Measurements from ENCODE around the gene FIGNL1. TPM values are rescaled to one million over a fixed set of nuclear protein-coding genes. Genes with fewer than 3 reads are reported as not detected.

Gene FIGNL1
- total RNA-seq, 2 experiments from 2014 or later, result 40.6 to 48.7 TPM

DNA sequence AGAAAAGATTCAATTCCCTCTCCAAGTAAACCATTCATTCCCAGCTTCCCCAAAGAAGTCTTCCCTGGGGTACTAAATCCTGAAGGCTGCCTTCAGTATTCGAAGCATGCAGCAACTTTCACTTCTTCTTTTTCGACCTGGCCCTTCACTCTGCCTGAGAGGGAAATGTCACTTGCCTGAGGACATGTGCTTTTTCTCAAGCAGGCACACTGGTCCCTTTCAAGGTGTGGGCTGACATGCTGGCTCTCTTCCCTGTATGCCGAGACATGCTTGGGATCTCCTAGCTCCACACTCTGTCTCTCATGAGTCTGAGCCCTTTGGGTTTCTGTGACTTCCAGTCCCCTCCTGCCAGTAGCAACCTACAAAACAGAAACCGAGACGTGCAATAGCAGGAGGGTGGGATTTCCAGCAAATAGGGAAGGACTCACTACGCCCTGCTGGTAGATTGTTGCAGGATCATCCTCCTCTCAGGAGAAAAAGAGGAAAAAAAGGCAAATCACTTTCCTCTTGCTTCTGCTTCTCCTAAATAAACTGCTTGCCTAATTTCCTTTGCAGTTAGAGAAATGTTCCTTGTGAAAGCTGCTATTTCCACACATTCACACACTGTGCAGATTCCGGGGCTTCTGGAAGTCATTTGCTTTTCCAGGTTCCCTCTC lies 33.5 kb downstream of the FIGNL1 start:
- no peaks in the 10 kb centered on the region for H3K27me3 Mint-ChIP-seq
- peak overlapping the region; percentile 52 for H3K27ac Mint-ChIP-seq
- peak overlapping the region; percentile 43 for H3K4me3 Mint-ChIP-seq
- DNase-seq (no peak), ATAC-seq (no peak)
- H3K36me3 Mint-ChIP-seq, result no peaks in the 10 kb centered on the region
- peaks cover 21% of the 10 kb centered on the region for H3K4me1 Mint-ChIP-seq
- CTCF ChIA-PET, result interaction anchor here (0.8 to 7.5 kb wide), 18 partner anchors 9 to 746 kb away, joined by 3 to 83 read pairs (median 9); partner anchors contain the start of gene ZPBP
- no peaks in the 10 kb centered on the region for H3K9me3 Mint-ChIP-seq (ENCODE audit: low read depth)

GRCh38 chr7:50415844-50416364 lies 34.2 kb downstream of the FIGNL1 start:
- H3K9me3 Mint-ChIP-seq (ENCODE audit: low read depth), result no peaks in the 10 kb centered on the region
- H3K27ac Mint-ChIP-seq, result no peak overlapping the region
- no peak for ATAC-seq
- no peak overlapping the region for H3K4me3 Mint-ChIP-seq
- CTCF ChIA-PET, result interaction anchor here (1.2 to 7.5 kb wide), 8 partner anchors 9 to 323 kb away, joined by 3 to 83 read pairs (median 12); partner anchors contain the start of gene ZPBP
- peaks cover 25% of the 10 kb centered on the region for H3K4me1 Mint-ChIP-seq
- no peak for DNase-seq
- H3K27me3 Mint-ChIP-seq, result no peaks in the 10 kb centered on the region
- no peaks in the 10 kb centered on the region for H3K36me3 Mint-ChIP-seq

- ATAC-seq (no peak), DNase-seq (no peak)
- no peak overlapping the region for H3K4me3 Mint-ChIP-seq
- no peak overlapping the region for H3K27ac Mint-ChIP-seq
- H3K4me1 Mint-ChIP-seq, result peaks cover 44% of the 10 kb centered on the region
- no peaks in the 10 kb centered on the region for H3K27me3 Mint-ChIP-seq
- no peaks in the 10 kb centered on the region for H3K36me3 Mint-ChIP-seq
- CTCF ChIA-PET, result interaction anchor here (1.8 kb wide), 1 partner anchor 208 kb away, joined by 7 read pairs; no protein-coding TSS in a partner anchor
- no peaks in the 10 kb centered on the region for H3K9me3 Mint-ChIP-seq (ENCODE audit: low read depth)
Observed at GRCh38 chr7:50413561-50413960, 36.6 kb downstream of the FIGNL1 start.

GRCh38 chr7:50412973-50413372 lies 37.2 kb downstream of the FIGNL1 start:
- Mint-ChIP-seq H3K4me1 (peaks cover 42% of the 10 kb centered on the region), H3K27ac (no peak overlapping the region)

DNA sequence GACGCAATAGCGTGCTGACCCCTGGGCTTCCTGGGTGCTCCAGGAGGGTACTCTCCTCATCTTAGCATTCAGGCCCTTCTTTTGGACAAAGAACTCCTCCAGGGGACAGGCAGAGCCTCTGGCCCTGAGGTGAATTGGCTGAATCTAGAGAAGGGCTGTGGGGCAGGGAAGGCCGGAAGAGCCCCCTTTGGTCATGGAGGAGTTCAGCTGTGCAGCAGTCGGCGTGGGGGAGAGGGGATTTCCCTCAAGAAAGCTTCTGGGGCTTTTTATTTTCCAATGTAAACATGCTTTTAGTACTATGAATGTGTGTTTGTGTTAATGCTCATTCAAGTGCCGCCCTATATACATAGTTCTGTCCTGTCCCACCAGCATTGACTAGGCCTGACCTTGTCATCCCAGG lies 38.8 kb downstream of the FIGNL1 start:
- Mint-ChIP-seq H3K4me3 (no peak overlapping the region), H3K9me3 (ENCODE audit: low read depth) (no peaks in the 10 kb centered on the region), H3K36me3 (no peaks in the 10 kb centered on the region), H3K27me3 (no peaks in the 10 kb centered on the region), H3K4me1 (peaks cover 43% of the 10 kb centered on the region), H3K27ac (no peak overlapping the region)
- ATAC-seq (no peak), DNase-seq (no peak)
- CTCF ChIA-PET, result interaction anchor here (0.9 to 1.7 kb wide), 2 partner anchors 19 to 205 kb away, joined by 3 to 7 read pairs; no protein-coding TSS in a partner anchor

More at GRCh38 chr7:50412973-50413372, 37.2 kb downstream of the FIGNL1 start:
- H3K9me3 Mint-ChIP-seq (ENCODE audit: low read depth), result no peaks in the 10 kb centered on the region
- ATAC-seq (no peak), DNase-seq (no peak)
- H3K36me3 Mint-ChIP-seq, result no peaks in the 10 kb centered on the region
- no peaks in the 10 kb centered on the region for H3K27me3 Mint-ChIP-seq
- no peak overlapping the region for H3K4me3 Mint-ChIP-seq
- CTCF ChIA-PET, result interaction anchor here (1.8 kb wide), 1 partner anchor 208 kb away, joined by 7 read pairs; no protein-coding TSS in a partner anchor

- H3K4me3 Mint-ChIP-seq, result no peak overlapping the region
- peaks cover 41% of the 10 kb centered on the region for H3K4me1 Mint-ChIP-seq
- DNase-seq (no peak), ATAC-seq (peak; percentile 29)
- no peaks in the 10 kb centered on the region for H3K9me3 Mint-ChIP-seq (ENCODE audit: low read depth)
- H3K27me3 Mint-ChIP-seq, result no peaks in the 10 kb centered on the region
- peaks cover 2% of the 10 kb centered on the region for H3K36me3 Mint-ChIP-seq
- H3K27ac Mint-ChIP-seq, result peak overlapping the region; percentile 54
- CTCF ChIA-PET, result interaction anchor here (1.7 kb wide), 1 partner anchor 204 kb away, joined by 7 read pairs; no protein-coding TSS in a partner anchor
Observed at GRCh38 chr7:50409856-50410745, 40.0 kb downstream of the FIGNL1 start.

DNA sequence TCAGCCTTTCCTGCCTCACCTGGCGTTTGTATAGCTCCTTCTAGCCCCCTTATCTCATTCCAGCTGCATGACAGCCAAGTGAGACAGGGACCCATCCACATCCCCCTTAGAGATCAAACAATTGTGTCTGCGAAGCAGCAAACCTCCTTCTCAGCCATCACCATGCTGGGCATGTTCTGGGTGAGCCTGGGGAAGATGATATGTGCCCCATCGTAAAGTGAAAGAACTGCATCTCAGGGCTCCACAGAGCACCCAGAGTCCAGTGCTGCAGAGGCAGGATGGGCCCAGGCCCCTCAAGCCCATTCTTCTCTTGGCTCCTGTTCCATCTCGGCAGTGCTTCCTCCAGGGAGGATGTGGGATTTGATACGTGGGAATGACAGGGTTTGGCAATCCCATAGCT lies 43.2 kb downstream of the FIGNL1 start:
- CTCF ChIA-PET, result interaction anchor here (1.1 to 2.2 kb wide), 4 partner anchors 10 to 202 kb away, joined by 3 to 16 read pairs (median 5); no protein-coding TSS in a partner anchor
- H3K27ac Mint-ChIP-seq, result peak overlapping the region; percentile 13
- no peak overlapping the region for H3K4me3 Mint-ChIP-seq
- peaks cover 33% of the 10 kb centered on the region for H3K36me3 Mint-ChIP-seq
- no peaks in the 10 kb centered on the region for H3K9me3 Mint-ChIP-seq (ENCODE audit: low read depth)
- H3K4me1 Mint-ChIP-seq, result peaks cover 54% of the 10 kb centered on the region
- ATAC-seq (no peak), DNase-seq (no peak)
- H3K27me3 Mint-ChIP-seq, result no peaks in the 10 kb centered on the region

DNA sequence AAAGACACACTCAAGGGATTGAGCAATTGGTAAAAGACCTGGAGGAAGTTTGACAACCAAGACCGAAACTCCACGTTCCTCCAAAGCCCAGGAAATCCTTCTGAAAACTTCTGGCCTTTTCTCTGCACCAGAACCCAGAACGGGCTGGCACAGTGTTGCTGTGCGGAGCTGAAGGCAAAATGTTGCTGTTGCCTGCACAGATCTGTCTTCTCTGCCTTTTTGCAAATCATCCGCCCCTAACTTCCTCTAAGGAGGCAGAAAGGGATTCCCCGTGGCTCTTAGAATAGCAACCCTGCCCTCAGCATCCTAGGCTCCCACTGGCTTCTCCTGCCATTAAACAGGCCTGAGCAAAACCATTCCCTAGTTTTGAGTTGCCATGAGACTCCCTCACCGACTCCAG lies 44.9 kb downstream of the FIGNL1 start:
- no peaks in the 10 kb centered on the region for H3K9me3 Mint-ChIP-seq (ENCODE audit: low read depth)
- H3K36me3 Mint-ChIP-seq, result peaks cover 50% of the 10 kb centered on the region
- no peak for ATAC-seq
- CTCF ChIA-PET, result no interaction called here
- H3K4me1 Mint-ChIP-seq, result peaks cover 57% of the 10 kb centered on the region
- DNase-seq, result no peak
- H3K4me3 Mint-ChIP-seq, result no peak overlapping the region
- no peaks in the 10 kb centered on the region for H3K27me3 Mint-ChIP-seq
- peak overlapping the region; percentile 53 for H3K27ac Mint-ChIP-seq

DNA sequence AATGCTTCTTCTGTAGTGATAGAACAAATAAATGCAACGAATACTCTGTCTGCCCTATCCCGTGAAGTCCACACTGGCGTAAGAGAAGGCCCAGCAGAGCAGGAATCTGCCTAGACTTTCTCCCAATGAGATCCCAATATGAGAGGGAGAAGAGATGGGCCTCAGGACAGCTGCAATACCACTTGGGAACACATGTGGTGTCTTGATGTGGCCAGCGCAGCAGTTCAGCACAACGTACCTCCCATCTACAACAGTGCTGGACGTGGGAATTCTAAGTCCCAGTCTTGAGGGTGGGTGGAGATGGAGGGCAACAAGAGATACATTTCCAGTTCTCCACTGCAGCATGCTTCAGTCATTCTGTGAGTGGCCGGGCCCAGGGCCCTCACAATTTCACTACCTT lies 45.8 kb downstream of the FIGNL1 start:
- Mint-ChIP-seq H3K4me3 (no peak overlapping the region), H3K27ac (no peak overlapping the region), H3K36me3 (peaks cover 57% of the 10 kb centered on the region), H3K9me3 (ENCODE audit: low read depth) (no peaks in the 10 kb centered on the region), H3K27me3 (no peaks in the 10 kb centered on the region), H3K4me1 (peaks cover 52% of the 10 kb centered on the region)
- CTCF ChIA-PET, result interaction anchor here (1.1 kb wide), 1 partner anchor 199 kb away, joined by 4 read pairs; no protein-coding TSS in a partner anchor
- DNase-seq (no peak), ATAC-seq (no peak)

GRCh38 chr7:50400114-50400513 lies 50.0 kb downstream of the FIGNL1 start:
- Mint-ChIP-seq H3K4me3 (no peak overlapping the region), H3K27ac (no peak overlapping the region), H3K9me3 (ENCODE audit: low read depth) (no peaks in the 10 kb centered on the region), H3K36me3 (peaks cover 82% of the 10 kb centered on the region), H3K27me3 (no peaks in the 10 kb centered on the region), H3K4me1 (peaks cover 60% of the 10 kb centered on the region)
- CTCF ChIA-PET, result no interaction called here
- ATAC-seq (no peak), DNase-seq (no peak)

DNA sequence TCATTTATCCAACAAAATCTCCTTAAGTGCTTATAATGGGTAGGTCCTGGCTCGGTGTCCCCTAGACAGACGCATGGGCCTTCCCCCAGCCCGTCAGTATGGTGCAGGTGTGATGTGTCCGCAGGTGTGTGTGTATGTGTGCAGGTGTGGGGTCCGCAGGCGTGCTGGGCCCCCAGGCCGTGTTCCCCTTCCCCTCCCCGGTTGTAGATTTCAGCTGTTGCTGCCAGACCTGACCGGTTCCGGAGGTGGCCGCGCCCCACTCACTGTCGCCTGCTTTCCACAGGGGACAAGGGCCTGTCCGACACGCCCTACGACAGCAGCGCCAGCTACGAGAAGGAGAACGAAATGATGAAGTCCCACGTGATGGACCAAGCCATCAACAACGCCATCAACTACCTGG lies 50.5 kb downstream of the FIGNL1 start:
- Mint-ChIP-seq H3K4me3 (no peak overlapping the region), H3K36me3 (peaks cover 80% of the 10 kb centered on the region), H3K27me3 (no peaks in the 10 kb centered on the region), H3K27ac (peak overlapping the region; percentile 49), H3K4me1 (peaks cover 63% of the 10 kb centered on the region), H3K9me3 (ENCODE audit: low read depth) (no peaks in the 10 kb centered on the region)
- DNase-seq (no peak), ATAC-seq (no peak)
- CTCF ChIA-PET, result interaction anchor here (2.0 kb wide), 1 partner anchor 18 kb away, joined by 7 read pairs; no protein-coding TSS in a partner anchor

DNA sequence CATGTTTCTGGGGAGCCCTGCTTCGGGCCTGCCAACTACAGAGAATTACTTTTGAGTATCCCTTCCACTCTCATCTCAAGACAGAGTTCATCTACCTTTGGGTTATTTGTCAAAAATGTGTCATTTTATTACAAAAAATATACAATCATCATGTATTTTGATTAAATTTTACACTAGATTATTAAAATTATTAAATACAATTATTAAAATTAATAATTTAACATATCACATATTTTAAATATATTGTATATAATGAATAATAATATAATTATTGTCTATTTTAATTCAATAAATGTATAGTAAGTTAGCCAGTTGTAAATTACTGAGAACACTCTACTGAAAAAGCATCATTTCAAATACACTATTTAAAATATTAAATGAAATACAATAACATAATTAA lies 50.9 kb downstream of the FIGNL1 start:
- Mint-ChIP-seq H3K4me1 (peaks cover 64% of the 10 kb centered on the region), H3K27me3 (no peaks in the 10 kb centered on the region)

GRCh38 chr7:50397971-50398324 lies 52.2 kb downstream of the FIGNL1 start:
- no peak overlapping the region for H3K4me3 Mint-ChIP-seq
- H3K9me3 Mint-ChIP-seq (ENCODE audit: low read depth), result no peaks in the 10 kb centered on the region
- H3K27ac Mint-ChIP-seq, result peak overlapping the region; percentile 82
- H3K4me1 Mint-ChIP-seq, result peaks cover 72% of the 10 kb centered on the region
- H3K27me3 Mint-ChIP-seq, result no peaks in the 10 kb centered on the region
- no peak for DNase-seq
- H3K36me3 Mint-ChIP-seq, result peaks cover 81% of the 10 kb centered on the region
- CTCF ChIA-PET, result interaction anchor here (1.1 to 2.7 kb wide), 5 partner anchors 20 to 206 kb away, joined by 3 to 11 read pairs (median 4); no protein-coding TSS in a partner anchor
- no peak for ATAC-seq

More for the DNA sequence above, 50.9 kb downstream of the FIGNL1 start:
- Mint-ChIP-seq H3K9me3 (ENCODE audit: low read depth) (no peaks in the 10 kb centered on the region), H3K27ac (no peak overlapping the region), H3K36me3 (peaks cover 80% of the 10 kb centered on the region), H3K4me3 (no peak overlapping the region)
- ATAC-seq (no peak), DNase-seq (no peak)
- CTCF ChIA-PET, result interaction anchor here (2.0 to 2.7 kb wide), 2 partner anchors 19 to 194 kb away, joined by 7 to 11 read pairs; no protein-coding TSS in a partner anchor

All from activated CD8-positive, alpha-beta memory T cell treated with anti-CD3 and anti-CD28 coated beads, Interleukin-2, amount 10 ng/mL, durations not matched to agents 7 days and 5 days (primary cell).